Brain microvascular endothelial cell (primary cell): ENCODE data around the gene CES3.

Experiments
- DNase-seq: peaks from one replicate; pipeline ENCODE4 v3.0.0-alpha.2; 2020
- H3K27ac ChIP-seq: fragments of 250-450 bp; sonication (Bioruptor Pico); 2 replicates; pipeline ENCODE4 v1.5.1; 2020; ENCODE audit warnings: mild to moderate bottlenecking, moderate library complexity
- H3K27me3 ChIP-seq: fragments of 250-450 bp; sonication (Bioruptor Pico); replicated peaks from 2 replicates; pipeline ENCODE4 v1.5.1; 2020; ENCODE audit warnings: mild to moderate bottlenecking
- H3K36me3 ChIP-seq: fragments of 250-450 bp; sonication (Bioruptor Pico); replicated peaks from 2 replicates; pipeline ENCODE4 v1.5.1; 2020; ENCODE audit warnings: mild to moderate bottlenecking
- H3K4me3 ChIP-seq: 2 replicates; pipeline ENCODE4 v1.5.1; 2011; ENCODE audit warnings: low read depth, mild to moderate bottlenecking, control low read depth, low read length, moderate library complexity
- in situ Hi-C: cut with HindIII; loops from 2 replicates; pipeline ENCODE4 v1.10.0; 2017; ENCODE audit warnings: low sequenced_read_pairs, low pct_ligation_motif_present
- TF ChIP-seq, protein P1 (sequence below): IDR thresholded peaks from 2 replicates; pipeline ENCODE4 v1.5.1; 2011; ENCODE audit warnings: low read depth, mild to moderate bottlenecking, moderate library complexity, low read length, control low read depth, inconsistent platforms; ENCODE audit errors: missing control alignments

The CES3 gene

DNA sequence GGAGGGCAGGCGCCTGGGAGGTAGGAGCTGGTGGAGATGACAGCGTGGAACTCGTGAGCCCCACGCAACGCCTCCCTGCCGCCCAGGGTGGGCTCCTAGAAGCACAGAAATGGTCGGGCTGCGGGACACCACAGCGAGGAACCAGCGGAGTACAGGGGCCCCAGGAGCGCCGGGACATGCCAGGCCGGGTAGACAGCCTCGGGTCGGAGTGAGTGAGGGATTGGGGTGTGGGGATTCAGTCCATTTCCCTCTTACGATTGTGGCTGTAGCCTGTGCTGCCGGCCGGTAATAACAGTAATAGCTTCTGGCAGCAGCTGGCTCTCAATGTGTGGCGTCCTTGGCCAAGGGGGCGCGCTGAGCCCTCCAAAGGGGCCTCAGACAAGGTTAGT, 12.2 kb upstream of the CES3 start:
- TF ChIP-seq, protein P1, sequence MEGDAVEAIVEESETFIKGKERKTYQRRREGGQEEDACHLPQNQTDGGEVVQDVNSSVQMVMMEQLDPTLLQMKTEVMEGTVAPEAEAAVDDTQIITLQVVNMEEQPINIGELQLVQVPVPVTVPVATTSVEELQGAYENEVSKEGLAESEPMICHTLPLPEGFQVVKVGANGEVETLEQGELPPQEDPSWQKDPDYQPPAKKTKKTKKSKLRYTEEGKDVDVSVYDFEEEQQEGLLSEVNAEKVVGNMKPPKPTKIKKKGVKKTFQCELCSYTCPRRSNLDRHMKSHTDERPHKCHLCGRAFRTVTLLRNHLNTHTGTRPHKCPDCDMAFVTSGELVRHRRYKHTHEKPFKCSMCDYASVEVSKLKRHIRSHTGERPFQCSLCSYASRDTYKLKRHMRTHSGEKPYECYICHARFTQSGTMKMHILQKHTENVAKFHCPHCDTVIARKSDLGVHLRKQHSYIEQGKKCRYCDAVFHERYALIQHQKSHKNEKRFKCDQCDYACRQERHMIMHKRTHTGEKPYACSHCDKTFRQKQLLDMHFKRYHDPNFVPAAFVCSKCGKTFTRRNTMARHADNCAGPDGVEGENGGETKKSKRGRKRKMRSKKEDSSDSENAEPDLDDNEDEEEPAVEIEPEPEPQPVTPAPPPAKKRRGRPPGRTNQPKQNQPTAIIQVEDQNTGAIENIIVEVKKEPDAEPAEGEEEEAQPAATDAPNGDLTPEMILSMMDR = no peak
- Histone ChIP-seq H3K27me3 (peaks cover 9% of the 10 kb centered on the region), H3K27ac (no peak overlapping the region), H3K4me3 (peak overlapping the region; percentile 51), H3K36me3 (peaks cover 1% of the 10 kb centered on the region)
- no peak for DNase-seq
- in situ Hi-C loops = no loop called here

GRCh38 chr16:66949472-66949871, 11.6 kb upstream of the CES3 start:
- Histone ChIP-seq H3K27me3 (peaks cover 9% of the 10 kb centered on the region), H3K4me3 (no peak overlapping the region), H3K36me3 (no peaks in the 10 kb centered on the region), H3K27ac (no peak overlapping the region)
- in situ Hi-C loops = no loop called here
- DNase-seq = no peak
- TF ChIP-seq, protein P1 = no peak

DNA sequence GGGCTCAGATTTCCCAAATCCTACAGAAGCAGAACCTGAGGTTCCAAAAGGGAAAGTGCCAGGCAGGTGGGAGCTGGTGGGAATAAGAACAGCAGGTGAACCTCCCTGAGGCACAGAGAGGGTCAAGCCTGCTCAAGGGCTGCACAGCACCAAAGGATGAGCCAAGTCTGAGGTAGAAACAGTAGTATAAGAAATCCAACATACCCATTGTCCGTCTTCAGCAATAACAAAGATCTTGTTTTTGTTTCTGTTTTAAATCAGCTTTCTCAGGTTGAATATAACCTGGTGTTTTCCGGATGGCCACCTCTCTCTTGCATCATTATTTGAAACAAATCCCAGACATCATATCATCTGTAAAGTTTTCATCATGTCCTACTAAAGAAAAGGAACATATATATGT, 10.6 kb upstream of the CES3 start:
- peaks cover 9% of the 10 kb centered on the region for H3K27me3 ChIP-seq
- H3K27ac ChIP-seq = no peak overlapping the region
- in situ Hi-C loops = no loop called here
- DNase-seq = no peak
- H3K36me3 ChIP-seq = no peaks in the 10 kb centered on the region
- TF ChIP-seq, protein P1 = no peak
- H3K4me3 ChIP-seq = no peak overlapping the region

DNA sequence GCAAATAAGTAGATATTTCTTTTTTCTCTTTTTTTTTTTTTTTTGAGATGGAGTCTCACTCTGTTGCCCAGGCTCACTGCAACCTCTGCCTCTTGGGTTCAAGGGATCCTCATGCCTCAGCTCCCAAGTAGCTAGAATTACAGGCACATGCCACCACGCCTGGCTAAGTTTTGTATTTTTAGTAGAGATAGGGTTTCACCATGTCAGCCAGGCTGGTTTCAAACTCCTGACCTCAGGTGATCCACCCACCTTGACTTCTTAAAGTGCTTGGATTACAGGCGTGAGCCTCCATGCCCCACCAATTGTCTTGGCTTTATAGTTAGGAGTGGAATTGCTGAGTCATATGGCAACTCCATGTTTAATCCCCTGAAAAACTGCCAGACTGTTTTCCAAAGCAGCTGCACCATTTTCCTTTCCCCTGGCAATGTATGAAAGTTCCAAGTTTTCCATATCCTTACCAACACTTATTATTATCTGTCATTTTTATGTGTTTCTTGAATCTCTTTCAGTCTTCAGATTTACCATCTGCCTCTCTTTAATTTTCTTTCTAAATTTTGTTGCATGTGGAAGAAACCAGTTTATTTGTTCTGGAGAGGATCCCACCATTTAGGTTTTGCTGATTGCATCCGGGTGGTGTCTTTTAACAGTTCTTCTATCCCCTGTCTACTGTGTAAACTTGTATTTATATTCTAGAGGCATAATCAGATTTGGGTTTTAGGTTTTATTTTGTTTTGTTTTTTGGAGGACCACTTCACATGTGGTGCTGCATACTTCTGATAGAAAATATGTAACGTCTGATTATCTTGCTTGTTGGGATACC, 9.9 kb upstream of the CES3 start:
- Histone ChIP-seq H3K27ac (no peak overlapping the region), H3K27me3 (peaks cover 9% of the 10 kb centered on the region), H3K36me3 (no peaks in the 10 kb centered on the region), H3K4me3 (no peak overlapping the region)
- no peak for DNase-seq
- TF ChIP-seq, protein P1 = no peak
- in situ Hi-C loops = no loop called here

DNA sequence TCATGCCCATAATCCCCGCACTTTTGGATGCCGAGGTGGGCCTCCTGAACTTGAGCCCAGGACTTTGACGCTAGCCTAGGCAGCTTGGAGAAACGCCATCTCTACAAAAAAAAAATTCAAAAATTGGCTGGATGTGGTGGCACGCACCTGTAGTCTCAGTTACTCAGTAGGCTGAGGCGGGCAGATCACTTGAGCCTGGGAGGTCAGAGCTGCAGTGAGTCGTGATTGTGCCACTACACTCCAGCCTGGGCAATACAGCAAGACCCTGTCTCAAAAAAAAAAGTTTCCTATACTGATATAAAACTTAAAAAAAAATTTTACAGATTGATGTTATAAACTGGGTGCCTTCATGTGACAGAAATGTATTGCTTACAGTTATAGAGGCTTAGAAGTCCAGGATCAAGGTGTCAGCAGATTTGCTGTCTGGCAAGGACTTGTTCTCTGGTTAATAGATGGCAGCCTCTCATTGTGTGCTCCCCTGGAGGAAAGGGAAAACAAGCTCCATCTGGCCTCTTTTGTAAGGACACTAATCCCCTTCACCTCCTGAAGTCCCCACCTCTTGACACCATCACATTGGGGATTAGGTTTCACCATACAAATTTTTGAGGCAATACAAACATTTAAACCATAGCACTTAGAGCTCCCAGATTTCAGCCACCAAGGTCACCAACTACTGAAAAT, 8.5 kb upstream of the CES3 start:
- no peak for DNase-seq
- in situ Hi-C loops = no loop called here
- Histone ChIP-seq H3K36me3 (no peaks in the 10 kb centered on the region), H3K27ac (no peak overlapping the region), H3K27me3 (peaks cover 9% of the 10 kb centered on the region), H3K4me3 (no peak overlapping the region)
- TF ChIP-seq, protein P1 = no peak
